ENCODE data around the gene ZFTA. TPM values are rescaled to one million over a fixed set of nuclear protein-coding genes. Genes with fewer than 3 reads are reported as not detected.

Gene ZFTA
- total RNA-seq, 4 donors from 2014 or later = 13.2 to 31.8 (median 24.5) TPM

DNA sequence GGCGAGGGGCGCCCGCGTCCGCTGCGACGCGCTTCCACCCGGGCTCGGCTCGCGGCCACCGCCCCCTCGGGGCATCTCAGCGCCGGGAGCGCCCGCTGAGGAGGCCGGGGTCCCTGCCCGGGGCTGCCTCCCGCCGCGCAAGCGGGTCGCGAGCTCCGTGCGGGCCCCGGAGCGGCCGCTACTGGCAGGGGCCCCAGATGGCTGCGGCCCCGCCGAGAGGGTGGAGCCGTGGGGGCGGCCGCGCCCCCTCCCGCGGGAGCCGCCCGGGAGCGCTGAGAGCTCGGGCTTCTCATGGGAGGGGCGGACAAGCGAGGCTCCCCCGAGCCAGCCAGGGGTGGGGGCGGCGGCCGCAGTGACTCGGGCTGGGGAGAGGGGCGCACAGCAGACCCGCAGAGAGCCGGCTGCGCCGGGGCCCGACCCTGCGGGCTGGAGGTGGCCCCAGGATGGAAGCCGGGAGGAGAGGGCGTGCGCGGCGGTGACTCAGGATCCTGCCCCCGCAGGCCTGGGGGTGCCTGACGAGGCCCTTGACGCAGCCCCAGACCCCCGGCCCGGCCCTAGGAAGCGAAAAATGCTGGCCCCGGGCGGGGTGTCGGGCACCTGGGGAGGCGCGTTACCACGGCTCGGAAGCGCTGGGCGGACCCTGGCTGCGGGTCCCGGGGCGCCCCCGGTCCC lies 603 bp upstream of the ZFTA start:
- Histone ChIP-seq H3K4me1 (peaks cover 0 to 51% (median 40%) of the 10 kb centered on the region in 3 donors), H3K9me3 (no peaks in the 10 kb centered on the region), H3K27me3 (no peaks in the 10 kb centered on the region), H3K27ac (peak overlapping the region; percentile 36 to 91 (median 88)), H3K36me3 (no peaks in the 10 kb centered on the region), H3K4me3 (peak overlapping the region; percentile 85 to 96)
- no CpG with 5 or more reads among the region's 82 CpGs for WGBS, 2 donors (ENCODE audit: low coverage in 1 of 2)
- peak; percentile 62 for ATAC-seq
- TF ChIP-seq POLR2A (IDR thresholded peaks at IDR 0.05) = peak; percentile 52 to 53
- no peak for TF ChIP-seq EP300 (IDR thresholded peaks at IDR 0.05)
- no peak for TF ChIP-seq POLR2AphosphoS5 (IDR thresholded peaks at IDR 0.05)
- peak in 1 of 4 experiments; percentile 28 for TF ChIP-seq CTCF (IDR thresholded peaks at IDR 0.05)

DNA sequence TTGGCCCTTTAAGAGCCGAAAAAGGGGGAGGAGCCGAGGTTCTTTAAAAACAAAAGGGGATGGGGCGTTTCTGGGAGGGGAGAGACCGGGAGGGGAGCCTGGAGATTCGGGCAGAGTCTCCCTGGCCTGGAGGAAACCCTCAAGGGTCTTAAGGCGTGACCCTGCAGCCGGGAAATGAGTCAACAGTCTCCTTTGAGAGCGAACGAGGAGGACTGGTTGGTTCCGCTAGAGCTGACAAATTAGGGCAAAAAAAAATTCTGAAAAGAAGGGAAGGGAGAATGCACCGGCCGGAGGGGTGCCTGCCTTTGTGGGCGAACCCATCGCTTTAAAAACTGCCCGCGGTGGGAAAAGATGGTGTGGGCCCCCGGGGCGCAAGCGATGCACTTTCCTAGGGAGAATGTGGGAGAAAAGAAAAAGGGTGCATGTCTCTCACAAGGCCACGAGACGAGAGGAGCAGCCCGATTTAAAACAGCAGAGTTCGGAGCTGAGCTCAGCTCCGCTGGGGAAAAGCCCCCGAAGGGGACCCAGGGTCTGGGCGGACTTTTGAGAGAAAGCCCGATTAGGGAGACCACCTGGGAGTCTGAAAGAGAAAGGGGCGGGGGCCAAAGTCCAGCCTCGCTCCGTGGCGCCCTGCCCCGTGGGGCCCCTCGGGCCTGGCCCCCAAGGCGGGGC lies 874 bp downstream of the ZFTA start:
- TF ChIP-seq POLR2A (IDR thresholded peaks at IDR 0.05) (no peak), CTCF (IDR thresholded peaks at IDR 0.05) (no peak), POLR2AphosphoS5 (IDR thresholded peaks at IDR 0.05) (no peak), EP300 (IDR thresholded peaks at IDR 0.05) (no peak)
- peak overlapping the region; percentile 93 to 96 for H3K4me3 ChIP-seq
- ATAC-seq = peak; percentile 37
- no peaks in the 10 kb centered on the region for H3K36me3 ChIP-seq
- H3K4me1 ChIP-seq = peaks cover 0 to 66% (median 44%) of the 10 kb centered on the region in 3 donors
- H3K27me3 ChIP-seq = no peaks in the 10 kb centered on the region
- peak overlapping the region; percentile 57 to 91 (median 88) for H3K27ac ChIP-seq
- H3K9me3 ChIP-seq = no peaks in the 10 kb centered on the region
- 0 to 1% methylated on average over 1 to 25 of the region's 34 CpGs for WGBS, 2 donors (ENCODE audit: low coverage in 1 of 2)

DNA sequence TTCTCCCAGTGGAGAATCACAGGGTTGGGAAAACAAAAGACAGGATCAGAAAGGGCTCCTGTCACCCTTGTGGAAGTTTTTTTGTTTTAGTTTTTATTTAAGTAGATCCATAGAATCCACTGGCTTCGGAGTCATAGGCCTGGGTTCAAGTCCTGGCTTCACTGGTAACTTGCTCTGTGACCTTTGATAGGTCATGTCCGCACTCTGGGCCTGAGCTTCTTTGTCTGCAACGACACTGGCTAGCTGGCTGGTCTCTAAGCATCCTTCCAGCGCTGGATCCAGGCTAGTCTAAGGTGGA lies 1.4 kb downstream of the ZFTA start:
- 14% methylated on average over 2 of the region's 4 CpGs; no CpG with 5 or more reads in 1 of the 2 donors for WGBS, 2 donors (ENCODE audit: low coverage in 1 of 2)
- Histone ChIP-seq H3K4me1 (peaks cover 0 to 71% (median 44%) of the 10 kb centered on the region in 3 donors), H3K27me3 (no peaks in the 10 kb centered on the region), H3K27ac (peak overlapping the region; percentile 57 to 91 (median 88)), H3K9me3 (no peaks in the 10 kb centered on the region), H3K4me3 (peak overlapping the region; percentile 93 to 96), H3K36me3 (no peaks in the 10 kb centered on the region)
- TF ChIP-seq CTCF (IDR thresholded peaks at IDR 0.05) (no peak), EP300 (IDR thresholded peaks at IDR 0.05) (no peak), POLR2A (IDR thresholded peaks at IDR 0.05) (no peak)
- no peak for ATAC-seq

GRCh38 chr11:63766531-63767235 lies 1.9 kb downstream of the ZFTA start:
- Histone ChIP-seq H3K36me3 (no peaks in the 10 kb centered on the region), H3K27me3 (no peaks in the 10 kb centered on the region), H3K4me1 (peaks cover 0 to 76% (median 44%) of the 10 kb centered on the region in 3 donors), H3K4me3 (peak overlapping the region in 1 of 2 donors; percentile 96), H3K27ac (peak overlapping the region in 3 of 4 donors; percentile 88 to 91 (median 89)), H3K9me3 (no peaks in the 10 kb centered on the region)
- ATAC-seq = no peak
- TF ChIP-seq POLR2AphosphoS5 (IDR thresholded peaks at IDR 0.05) = no peak
- TF ChIP-seq POLR2A (IDR thresholded peaks at IDR 0.05) = no peak
- TF ChIP-seq EP300 (IDR thresholded peaks at IDR 0.05) = no peak
- TF ChIP-seq CTCF (IDR thresholded peaks at IDR 0.05) = no peak
- 45 to 49% methylated on average over 2 to 3 of the region's 7 CpGs for WGBS, 2 donors (ENCODE audit: low coverage in 1 of 2)

Data from gastroesophageal sphincter (tissue), 4 donors.